Ectodermal cell (in vitro differentiated cells): ENCODE results near the gene HS2ST1.
"Not testable (repeated sequence)": the region's sequence is repeated elsewhere in the genome, so short reads cannot be mapped to it uniquely, and the experiment has no call there.

ENCODE experiments used
- H3K27ac ChIP-seq: 2 replicates; pipeline ENCODE4 v1.7.0; 2013; ENCODE audit warnings: mild to moderate bottlenecking, low read depth, low read length; ENCODE audit not compliant: insufficient read depth, poor library complexity, severe bottlenecking
- H3K27me3 ChIP-seq: 2 replicates; pipeline ENCODE4 v1.7.0; 2013; ENCODE audit warnings: mild to moderate bottlenecking, low read length; ENCODE audit not compliant: insufficient read depth, control insufficient read depth, poor library complexity, severe bottlenecking
- H3K36me3 ChIP-seq: one replicate; pipeline ENCODE4 v1.7.0; 2013; ENCODE audit warnings: low read length; ENCODE audit not compliant: control insufficient read depth, insufficient read depth
- H3K4me1 ChIP-seq: one replicate; pipeline ENCODE4 v1.7.0; 2013; ENCODE audit warnings: low read length; ENCODE audit not compliant: control insufficient read depth, insufficient read depth
- H3K4me3 ChIP-seq: 2 replicates; pipeline ENCODE4 v1.7.0; 2013; ENCODE audit warnings: low read depth, low read length, control low read depth; ENCODE audit not compliant: insufficient read depth
- H3K9me3 ChIP-seq: 2 replicates; pipeline ENCODE4 v1.7.0; 2013; ENCODE audit warnings: mild to moderate bottlenecking, low read length, moderate library complexity; ENCODE audit not compliant: control insufficient read depth
- WGBS, 2 experiments: methylation state at CpG; one replicate each; pipeline ENCODE4 v1.1.7; 2013; ENCODE audit warnings: missing lambda C conversion rate in 2 of 2; 5-methylcytosine and 5-hydroxymethylcytosine counted together

HS2ST1 gene

GRCh38 chr1:87000460-87000859 lies 86.0 kb downstream of the HS2ST1 start:
- Histone ChIP-seq H3K9me3 (no peaks in the 10 kb centered on the region), H3K27ac (no peak overlapping the region), H3K27me3 (no peaks in the 10 kb centered on the region), H3K36me3 (no peaks in the 10 kb centered on the region), H3K4me1 (no peaks in the 10 kb centered on the region), H3K4me3 (no peak overlapping the region)
- 82 to 84% methylated on average over 2 of the region's 2 CpGs for WGBS, 2 experiments

GRCh38 chr1:87004857-87005256 lies 90.4 kb downstream of the HS2ST1 start:
- 92 to 100% methylated on average over 1 of the region's 1 CpG for WGBS, 2 experiments
- no peaks in the 10 kb centered on the region for H3K27me3 ChIP-seq
- H3K4me1 ChIP-seq, result no peaks in the 10 kb centered on the region
- no peak overlapping the region for H3K4me3 ChIP-seq
- H3K9me3 ChIP-seq, result no peaks in the 10 kb centered on the region
- H3K36me3 ChIP-seq, result no peaks in the 10 kb centered on the region
- no peak overlapping the region for H3K27ac ChIP-seq

GRCh38 chr1:87007323-87007722 lies 92.9 kb downstream of the HS2ST1 start:
- Histone ChIP-seq H3K4me1 (no peaks in the 10 kb centered on the region), H3K27ac (no peak overlapping the region), H3K4me3 (no peak overlapping the region), H3K36me3 (no peaks in the 10 kb centered on the region), H3K27me3 (no peaks in the 10 kb centered on the region), H3K9me3 (no peaks in the 10 kb centered on the region)
- WGBS, 2 experiments, result 100% methylated on average over 1 of the region's 1 CpG

- H3K9me3 ChIP-seq, H3K36me3 ChIP-seq, H3K27ac ChIP-seq, H3K27me3 ChIP-seq, H3K4me3 ChIP-seq, H3K4me1 ChIP-seq: not testable (repeated sequence)
Measured at GRCh38 chr1:87013385-87013784, 99.0 kb downstream of the HS2ST1 start.

- H3K36me3 ChIP-seq, result peaks cover 2% of the 10 kb centered on the region
- WGBS, 2 experiments, result 80 to 87% methylated on average over 4 of the region's 4 CpGs
- peaks cover 2% of the 10 kb centered on the region for H3K9me3 ChIP-seq
- H3K27me3 ChIP-seq, result no peaks in the 10 kb centered on the region
- no peak overlapping the region for H3K4me3 ChIP-seq
- no peak overlapping the region for H3K27ac ChIP-seq
- peaks cover 3% of the 10 kb centered on the region for H3K4me1 ChIP-seq
Measured at GRCh38 chr1:87017998-87018672, 103.7 kb downstream of the HS2ST1 start.

GRCh38 chr1:87023326-87023725 lies 108.9 kb downstream of the HS2ST1 start:
- Histone ChIP-seq H3K4me3 (no peak overlapping the region), H3K9me3 (no peaks in the 10 kb centered on the region), H3K27me3 (no peaks in the 10 kb centered on the region), H3K36me3 (no peaks in the 10 kb centered on the region), H3K27ac (no peak overlapping the region), H3K4me1 (peaks cover under 1% of the 10 kb centered on the region)
- WGBS, 2 experiments, result 60% methylated on average over 1 of the region's 1 CpG; no CpG with 5 or more reads in 1 of the 2 experiments

GRCh38 chr1:87024936-87025540 lies 110.6 kb downstream of the HS2ST1 start:
- WGBS, 2 experiments, result 92 to 97% methylated on average over 1 to 2 of the region's 2 CpGs
- H3K4me1 ChIP-seq, result no peaks in the 10 kb centered on the region

GRCh38 chr1:87027561-87027960 lies 113.1 kb downstream of the HS2ST1 start:
- H3K4me1 ChIP-seq, H3K27ac ChIP-seq, H3K27me3 ChIP-seq, H3K9me3 ChIP-seq, H3K36me3 ChIP-seq, H3K4me3 ChIP-seq: not testable (repeated sequence)
- 89 to 91% methylated on average over 4 of the region's 4 CpGs for WGBS, 2 experiments

More at GRCh38 chr1:87024936-87025540, 110.6 kb downstream of the HS2ST1 start:
- Histone ChIP-seq H3K36me3 (no peaks in the 10 kb centered on the region), H3K4me3 (no peak overlapping the region), H3K9me3 (no peaks in the 10 kb centered on the region), H3K27ac (no peak overlapping the region), H3K27me3 (no peaks in the 10 kb centered on the region)

- Histone ChIP-seq H3K4me3 (no peak overlapping the region), H3K27ac (no peak overlapping the region), H3K9me3 (no peaks in the 10 kb centered on the region), H3K36me3 (no peaks in the 10 kb centered on the region), H3K4me1 (no peaks in the 10 kb centered on the region), H3K27me3 (no peaks in the 10 kb centered on the region)
- WGBS, 2 experiments, result 85% methylated on average over 2 of the region's 2 CpGs; no CpG with 5 or more reads in 1 of the 2 experiments
Measured at GRCh38 chr1:87028576-87028975, 114.1 kb downstream of the HS2ST1 start.

GRCh38 chr1:87030740-87031690 lies 116.6 kb downstream of the HS2ST1 start:
- WGBS, 2 experiments, result 90 to 95% methylated on average over 8 of the region's 9 CpGs
- Histone ChIP-seq H3K27me3 (no peaks in the 10 kb centered on the region), H3K9me3 (no peaks in the 10 kb centered on the region)

More at GRCh38 chr1:87030740-87031690, 116.6 kb downstream of the HS2ST1 start:
- H3K27ac ChIP-seq, result no peak overlapping the region
- no peak overlapping the region for H3K4me3 ChIP-seq
- H3K4me1 ChIP-seq, result no peaks in the 10 kb centered on the region
- no peaks in the 10 kb centered on the region for H3K36me3 ChIP-seq
